Fibroblast of lung (primary cell): ENCODE results near the gene ATP5F1E. TPM values are rescaled to one million over a fixed set of nuclear protein-coding genes. Genes with fewer than 3 reads are reported as not detected.

Source experiments
- DNase-seq, 2 donors: peaks; one replicate each; pipeline versions ENCODE4 v3.0.0 to v3.0.0-alpha.2; 2010; ENCODE audit warnings: low read depth in 2 of 2
- H2AFZ ChIP-seq: 2 replicates; pipeline ENCODE4 v1.5.1; 2012; ENCODE audit warnings: low read length, control low read depth, inconsistent platforms
- H3K27ac ChIP-seq: 2 replicates; pipeline ENCODE4 v1.5.1; 2011; ENCODE audit warnings: low read length, control low read depth; ENCODE audit not compliant: insufficient read depth
- H3K27me3 ChIP-seq: 2 replicates; pipeline ENCODE4 v1.5.1; 2011; ENCODE audit warnings: mild to moderate bottlenecking, low read length; ENCODE audit not compliant: control insufficient read depth, insufficient read depth
- H3K36me3 ChIP-seq: 2 replicates; pipeline ENCODE4 v1.5.1; 2011; ENCODE audit warnings: low read length; ENCODE audit not compliant: control insufficient read depth, insufficient read depth
- H3K4me1 ChIP-seq: 2 replicates; pipeline ENCODE4 v1.5.1; 2011; ENCODE audit warnings: low read length; ENCODE audit not compliant: control insufficient read depth, insufficient read depth; ENCODE audit errors: extremely low read depth
- H3K4me2 ChIP-seq: 2 replicates; pipeline ENCODE4 v1.5.1; 2011; ENCODE audit warnings: low read length, control low read depth; ENCODE audit not compliant: insufficient read depth; ENCODE audit errors: extremely low read depth
- H3K4me3 ChIP-seq, 4 experiments: fragments of 200-600 bp in 1 of 4; sonication (generic) in 1 of 4; replicated peaks in 1 of 4; 2 replicates each; pipeline ENCODE4 v1.5.1; 2011 to 2016; ENCODE audit warnings: low read length in 4 of 4, low read depth in 3 of 4, mild to moderate bottlenecking in 3 of 4, control low read depth in 2 of 4, inconsistent platforms in 1 of 4, mixed read lengths in 1 of 4; ENCODE audit not compliant: insufficient read depth in 1 of 4; ENCODE audit errors: control extremely low read depth in 1 of 4
- H3K79me2 ChIP-seq: 2 replicates; pipeline ENCODE4 v1.5.1; 2012; ENCODE audit warnings: mild to moderate bottlenecking, low read length, inconsistent platforms; ENCODE audit not compliant: control insufficient read depth, insufficient read depth
- H3K9ac ChIP-seq: 2 replicates; pipeline ENCODE4 v1.5.1; 2011; ENCODE audit warnings: mild to moderate bottlenecking, low read length, control low read depth; ENCODE audit not compliant: insufficient read depth
- H3K9me3 ChIP-seq: 2 replicates; pipeline ENCODE4 v1.5.1; 2012; ENCODE audit warnings: low read depth, low read length; ENCODE audit not compliant: control insufficient read depth, insufficient read depth
- H4K20me1 ChIP-seq: 2 replicates; pipeline ENCODE4 v1.5.1; 2011; ENCODE audit warnings: low read length; ENCODE audit not compliant: control insufficient read depth, insufficient read depth; ENCODE audit errors: extremely low read depth
- CTCF ChIP-seq, 2 donors: IDR thresholded peaks in 1 of 2; conservative IDR thresholded peaks in 1 of 2; 1 replicate in 1 of 2; 2 replicates in 1 of 2; pipeline ENCODE4 v1.5.1; 2011 to 2012; ENCODE audit warnings: low read length in 2 of 2, control low read depth in 1 of 2, inconsistent platforms in 1 of 2, low read depth in 1 of 2, mild to moderate bottlenecking in 1 of 2
- EZH2 ChIP-seq: IDR thresholded peaks from 2 replicates; pipeline ENCODE4 v1.5.1; 2012; ENCODE audit warnings: low read length, control low read depth, mild to moderate bottlenecking; ENCODE audit errors: missing control alignments
- polyA plus RNA-seq, 2 donors: library from polyadenylated mRNA; depleted of rRNA in 1 of 2; stranded (reverse) in 1 of 2; unstranded in 1 of 2; fragments of >200 nt; gene quantifications; 2 replicates each; pipeline ENCODE4 v1.2.1, GENCODE V29; 2011 to 2012; ENCODE audit warnings: missing spikeins in 1 of 2
- total RNA-seq: library from RNA; depleted of rRNA; stranded (reverse); fragments of >200 nt; gene quantifications from 2 replicates; pipeline ENCODE4 v1.2.1, GENCODE V29; 2014

ATP5F1E gene
- total and polyA plus RNA-seq, 2 donors (not counting 1 experiment from before 2014, with no cell fraction given) = 37.8 to 56.5 TPM

- peak overlapping the region; percentile 67 for H3K9ac ChIP-seq
- peaks cover 2% of the 10 kb centered on the region for H3K36me3 ChIP-seq
- peaks cover 40% of the 10 kb centered on the region for H3K79me2 ChIP-seq
- no peak for TF ChIP-seq CTCF (conservative IDR thresholded peaks at IDR 0.05 in 1 of 2, IDR thresholded peaks at IDR 0.05 in 1 of 2; ENCODE audit: low read depth in 1 of 2, low read length in 2 of 2)
- no peak for TF ChIP-seq EZH2
- peak in 1 of 2 donors; percentile 33 for DNase-seq
- peak overlapping the region; percentile 94 for H3K4me2 ChIP-seq
- H3K27ac ChIP-seq = peak overlapping the region; percentile 60
- H3K9me3 ChIP-seq = no peaks in the 10 kb centered on the region
- H4K20me1 ChIP-seq = peaks cover 2% of the 10 kb centered on the region
- H3K27me3 ChIP-seq = no peaks in the 10 kb centered on the region
- H2AFZ ChIP-seq = peak overlapping the region; percentile 48
- H3K4me1 ChIP-seq = peaks cover 8% of the 10 kb centered on the region
- H3K4me3 ChIP-seq = peak overlapping the region; percentile 60 to 68 (median 64)
These were observed 551 bp upstream of the ATP5F1E start for GRCh38 chr20:59032713-59033059.

GRCh38 chr20:59031564-59032022, 542 bp downstream of the ATP5F1E start:
- peak overlapping the region; percentile 84 for H2AFZ ChIP-seq
- H3K9ac ChIP-seq = peak overlapping the region; percentile 90
- H3K4me1 ChIP-seq = peaks cover 10% of the 10 kb centered on the region
- H3K4me2 ChIP-seq = peak overlapping the region; percentile 81
- TF ChIP-seq EZH2 (no peak), CTCF (conservative IDR thresholded peaks at IDR 0.05 in 1 of 2, IDR thresholded peaks at IDR 0.05 in 1 of 2; ENCODE audit: low read depth in 1 of 2, low read length in 2 of 2) (no peak)
- H4K20me1 ChIP-seq = peaks cover 2% of the 10 kb centered on the region
- peak overlapping the region; percentile 89 for H3K27ac ChIP-seq
- no peaks in the 10 kb centered on the region for H3K9me3 ChIP-seq
- peaks cover 45% of the 10 kb centered on the region for H3K79me2 ChIP-seq
- no peaks in the 10 kb centered on the region for H3K36me3 ChIP-seq
- no peaks in the 10 kb centered on the region for H3K27me3 ChIP-seq
- peak overlapping the region; percentile 66 to 87 (median 80) for H3K4me3 ChIP-seq
- DNase-seq = no peak

- peaks cover 46% of the 10 kb centered on the region for H3K79me2 ChIP-seq
- TF ChIP-seq CTCF (conservative IDR thresholded peaks at IDR 0.05 in 1 of 2, IDR thresholded peaks at IDR 0.05 in 1 of 2; ENCODE audit: low read depth in 1 of 2, low read length in 2 of 2) = no peak
- no peak for TF ChIP-seq EZH2
These were observed 1.1 kb downstream of the ATP5F1E start for GRCh38 chr20:59030911-59031563.

More at GRCh38 chr20:59030911-59031563, 1.1 kb downstream of the ATP5F1E start:
- peak overlapping the region; percentile 81 for H3K4me2 ChIP-seq
- peak overlapping the region; percentile 66 to 87 (median 80) for H3K4me3 ChIP-seq
- no peak overlapping the region for H3K9ac ChIP-seq
- H3K27me3 ChIP-seq = no peaks in the 10 kb centered on the region
- H4K20me1 ChIP-seq = peaks cover 2% of the 10 kb centered on the region
- H3K4me1 ChIP-seq = peaks cover 10% of the 10 kb centered on the region
- H3K27ac ChIP-seq = peak overlapping the region; percentile 89
- H3K36me3 ChIP-seq = no peaks in the 10 kb centered on the region
- DNase-seq = no peak
- no peaks in the 10 kb centered on the region for H3K9me3 ChIP-seq
- H2AFZ ChIP-seq = no peak overlapping the region
